Kidney (tissue), 14 donors: ENCODE measurements around the gene AIFM1. TPM values are rescaled to one million over a fixed set of nuclear protein-coding genes. Genes with fewer than 3 reads are reported as not detected.

Source experiments
- DNase-seq, 5 donors: peaks; one replicate each; pipeline ENCODE4 v3.0.0-alpha.2; 2013 to 2020
- FAIRE-seq: peaks from 2 replicates; lab custom pipeline; 2012; peaks lifted over from hg19 to GRCh38; lab: Jason Lieb, UNC
- H3K27ac ChIP-seq, 2 donors: one replicate each; pipeline ENCODE4 v1.7.0; 2013; ENCODE audit warnings: low read depth in 2 of 2, low read length in 2 of 2, inconsistent platforms in 1 of 2
- H3K27me3 ChIP-seq: one replicate; pipeline ENCODE4 v1.7.1; 2013; ENCODE audit warnings: low read length, inconsistent platforms; ENCODE audit not compliant: control insufficient read depth, insufficient read depth
- H3K36me3 ChIP-seq, 3 donors: one replicate each; pipeline versions ENCODE4 v1.7.0 to v1.7.1; 2013; ENCODE audit warnings: low read length in 3 of 3, control low read depth in 1 of 3, inconsistent platforms in 1 of 3; ENCODE audit not compliant: insufficient read depth in 3 of 3, control insufficient read depth in 2 of 3
- H3K4me1 ChIP-seq, 3 donors: one replicate each; pipeline versions ENCODE4 v1.7.0 to v1.7.1; 2013; ENCODE audit warnings: low read length in 3 of 3, inconsistent platforms in 1 of 3, low read depth in 1 of 3; ENCODE audit not compliant: control insufficient read depth in 2 of 3, insufficient read depth in 2 of 3
- H3K4me3 ChIP-seq, 3 donors: one replicate each; pipeline versions ENCODE4 v1.7.0 to v1.8.1; 2013; ENCODE audit warnings: low read length in 3 of 3, control low read depth in 1 of 3, inconsistent platforms in 1 of 3
- H3K9ac ChIP-seq, 3 donors: one replicate each; pipeline versions ENCODE4 v1.7.0 to v1.7.1; 2013; ENCODE audit warnings: low read length in 3 of 3, control low read depth in 1 of 3, inconsistent platforms in 1 of 3
- H3K9me3 ChIP-seq, 3 donors: one replicate each; pipeline versions ENCODE4 v1.7.0 to v1.7.1; 2013; ENCODE audit warnings: low read length in 3 of 3, control low read depth in 1 of 3, inconsistent platforms in 1 of 3; ENCODE audit not compliant: control insufficient read depth in 2 of 3, insufficient read depth in 1 of 3
- intact Hi-C: fragments of 100-400 bp; cut with DNase I; formaldehyde crosslinking; loops from one replicate; pipeline ENCODE4 v1.11.1; 2022
- polyA plus RNA-seq: library from polyadenylated mRNA; stranded (reverse); fragments of 350-450 nt; fragmentation: Illumina TruSeq; extraction: RNeasy Lipid Tissue Mini Kit (QIAGEN cat#74804); gene quantifications from one replicate; pipeline ENCODE4 v1.2.3, GENCODE V29; 2014; ENCODE audit warnings: low read depth, low replicate concordance; ENCODE audit not compliant: insufficient read depth
- total RNA-seq: library from RNA; stranded (reverse); fragmentation: NEBNext Ultra II Directional; extraction: Animal tissue kit (Norgen Biotek cat#: 25700); gene quantifications from one replicate; pipeline ENCODE4 v1.2.1, GENCODE V29; 2021
- TF ChIP-seq, protein P1 (sequence below): IDR thresholded peaks from 3 replicates; pipeline ENCODE4 v1.5.1; 2012; ENCODE audit warnings: mild to moderate bottlenecking, moderate library complexity, borderline replicate concordance; ENCODE audit not compliant: insufficient read depth; ENCODE audit errors: extremely low read depth
- donor health status: control.
- donor health status: control.
- donor health status: control.
- donor health status: control.
- donor health status: control.
- donor health status: DM: yes; HTN: yes; CAD: no.
- donor health status: Normal renal cell carcinoma (clear cell type).

Gene AIFM1
- total and polyA plus RNA-seq, 2 donors from 2014 or later = 55.0 to 255 TPM

DNA sequence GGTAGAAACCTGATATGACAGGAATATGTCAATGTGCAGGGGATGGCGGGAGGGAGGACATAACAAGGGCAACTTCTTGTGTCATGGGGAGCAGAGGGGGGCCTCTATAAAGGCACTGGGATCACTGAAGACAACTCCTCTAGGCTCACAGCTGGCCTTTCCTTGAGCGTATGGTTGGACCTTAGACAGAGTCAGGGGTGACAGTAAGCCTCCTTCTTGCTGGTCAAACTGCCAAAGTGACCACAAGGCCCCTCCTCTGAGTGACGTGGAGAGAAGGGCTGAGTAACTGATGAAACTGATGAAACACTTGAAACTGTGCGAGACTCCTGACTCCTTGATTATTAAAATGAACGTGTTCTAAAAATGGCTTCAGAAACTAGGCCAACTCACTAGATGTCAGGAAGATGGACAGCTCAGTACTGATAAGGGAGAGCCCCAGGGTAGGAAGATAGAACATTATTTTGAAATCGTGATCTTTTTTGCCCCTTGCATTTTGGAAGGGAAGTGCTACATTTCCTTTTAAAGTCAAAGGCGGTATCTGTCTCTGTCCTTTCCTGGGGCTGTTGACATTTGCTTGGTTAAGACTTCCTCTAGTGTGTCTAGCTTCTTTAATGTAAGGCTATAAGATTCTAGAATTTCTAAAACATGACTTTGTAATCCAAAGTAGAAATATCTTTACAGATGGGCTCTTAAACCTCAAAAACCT, 7.7 kb upstream of the AIFM1 start:
- Histone ChIP-seq H3K27ac (peak overlapping the region in 1 of 2 donors; percentile 77), H3K9ac (no peak overlapping the region), H3K9me3 (no peaks in the 10 kb centered on the region), H3K27me3 (no peaks in the 10 kb centered on the region), H3K4me1 (peaks cover 0 to 2% (median 0%) of the 10 kb centered on the region in 3 donors), H3K4me3 (no peak overlapping the region), H3K36me3 (no peaks in the 10 kb centered on the region)
- DNase-seq (peak in 1 of 5 donors; percentile 78), FAIRE-seq (no peak)
- intact Hi-C loops = no loop called here
- TF ChIP-seq, protein P1, sequence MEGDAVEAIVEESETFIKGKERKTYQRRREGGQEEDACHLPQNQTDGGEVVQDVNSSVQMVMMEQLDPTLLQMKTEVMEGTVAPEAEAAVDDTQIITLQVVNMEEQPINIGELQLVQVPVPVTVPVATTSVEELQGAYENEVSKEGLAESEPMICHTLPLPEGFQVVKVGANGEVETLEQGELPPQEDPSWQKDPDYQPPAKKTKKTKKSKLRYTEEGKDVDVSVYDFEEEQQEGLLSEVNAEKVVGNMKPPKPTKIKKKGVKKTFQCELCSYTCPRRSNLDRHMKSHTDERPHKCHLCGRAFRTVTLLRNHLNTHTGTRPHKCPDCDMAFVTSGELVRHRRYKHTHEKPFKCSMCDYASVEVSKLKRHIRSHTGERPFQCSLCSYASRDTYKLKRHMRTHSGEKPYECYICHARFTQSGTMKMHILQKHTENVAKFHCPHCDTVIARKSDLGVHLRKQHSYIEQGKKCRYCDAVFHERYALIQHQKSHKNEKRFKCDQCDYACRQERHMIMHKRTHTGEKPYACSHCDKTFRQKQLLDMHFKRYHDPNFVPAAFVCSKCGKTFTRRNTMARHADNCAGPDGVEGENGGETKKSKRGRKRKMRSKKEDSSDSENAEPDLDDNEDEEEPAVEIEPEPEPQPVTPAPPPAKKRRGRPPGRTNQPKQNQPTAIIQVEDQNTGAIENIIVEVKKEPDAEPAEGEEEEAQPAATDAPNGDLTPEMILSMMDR = no peak

DNA sequence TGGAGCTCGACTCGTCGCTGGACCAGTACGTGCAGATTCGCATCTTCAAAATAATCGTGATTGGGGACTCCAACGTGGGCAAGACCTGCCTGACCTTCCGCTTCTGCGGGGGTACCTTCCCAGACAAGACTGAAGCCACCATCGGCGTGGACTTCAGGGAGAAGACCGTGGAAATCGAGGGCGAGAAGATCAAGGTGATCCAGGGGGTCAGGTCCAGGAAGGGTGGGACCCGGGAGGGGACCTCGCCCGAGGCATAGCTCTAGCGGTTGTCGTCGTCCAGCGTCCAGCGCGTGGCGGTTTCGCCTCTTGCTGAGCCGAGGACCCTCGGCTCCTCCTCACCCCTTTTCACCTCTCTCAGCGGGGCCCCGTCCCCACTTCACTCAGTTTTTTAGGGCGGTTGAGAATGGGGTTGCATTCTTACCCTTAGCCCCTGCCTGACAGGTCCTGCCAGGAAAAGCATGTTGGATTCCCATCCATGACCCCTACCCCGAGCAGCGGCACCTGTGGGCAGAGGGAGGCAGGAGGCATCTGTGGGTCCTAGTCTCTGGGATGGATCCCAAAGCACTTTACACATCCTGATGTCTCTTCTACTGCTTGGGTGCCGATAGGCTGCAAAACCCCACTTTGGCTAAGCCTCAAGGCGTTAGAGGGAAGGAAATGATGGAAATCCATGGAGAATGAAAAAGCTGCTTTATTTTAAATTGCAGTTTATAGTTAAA, 6.6 kb upstream of the AIFM1 start:
- no peak for FAIRE-seq
- TF ChIP-seq, protein P1 = no peak
- DNase-seq = peak in 1 of 5 donors; percentile 74
- Histone ChIP-seq H3K36me3 (no peaks in the 10 kb centered on the region), H3K27me3 (no peaks in the 10 kb centered on the region), H3K4me3 (peak overlapping the region; percentile 20 to 52 (median 34)), H3K27ac (peak overlapping the region in 1 of 2 donors; percentile 54), H3K9me3 (no peaks in the 10 kb centered on the region), H3K9ac (no peak overlapping the region), H3K4me1 (peaks cover 0 to 2% (median 0%) of the 10 kb centered on the region in 3 donors)
- intact Hi-C loops = no loop called here

DNA sequence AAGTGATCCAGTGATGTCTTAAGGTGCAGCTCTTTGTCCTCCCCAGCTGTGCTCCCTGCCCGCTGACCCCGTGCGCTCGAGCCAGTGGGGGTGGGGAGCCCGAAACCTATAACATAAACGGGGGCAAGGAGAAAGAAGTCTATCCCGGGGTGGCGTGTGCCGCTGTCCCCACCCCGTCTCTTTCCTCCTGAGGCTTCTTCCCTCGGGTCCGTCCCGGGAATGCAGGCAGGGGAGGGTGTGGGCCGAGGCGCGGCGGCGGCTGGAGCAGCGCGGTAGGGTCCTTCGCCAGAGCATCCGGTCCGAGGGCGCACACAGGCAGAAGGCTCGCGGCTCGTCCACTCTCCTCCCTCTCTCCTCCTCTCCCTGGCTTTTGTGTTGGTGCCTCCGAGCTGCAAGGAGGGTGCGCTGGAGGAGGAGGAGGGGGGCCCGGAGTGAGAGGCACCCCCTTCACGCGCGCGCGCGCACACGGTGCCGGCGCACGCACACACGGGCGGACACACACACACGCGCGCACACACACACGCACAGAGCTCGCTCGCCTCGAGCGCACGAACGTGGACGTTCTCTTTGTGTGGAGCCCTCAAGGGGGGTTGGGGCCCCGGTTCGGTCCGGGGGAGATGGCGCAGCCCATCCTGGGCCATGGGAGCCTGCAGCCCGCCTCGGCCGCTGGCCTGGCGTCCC, 5.9 kb upstream of the AIFM1 start, which contains the start of gene RAB33A:
TSS of gene RAB33A (plus strand) at position 517 of the 681 bp plus-strand sequence. CDS start at position 618, 101 bp downstream.
- intact Hi-C loops = no loop called here
- no peak within 1 kb of the TSS for H3K9ac ChIP-seq

More for the DNA sequence above, 5.9 kb upstream of the AIFM1 start, which contains the start of gene RAB33A:
- FAIRE-seq (no peak), DNase-seq (peak; percentile 27 to 78 (median 40))
- no peaks in the 10 kb centered on the region for H3K27me3 ChIP-seq
- TF ChIP-seq, protein P1 = no peak
- H3K4me1 ChIP-seq = peaks cover 0 to 3% (median 0%) of the 10 kb centered on the region in 3 donors
- peak within 1 kb of the TSS in 1 of 2 donors; percentile 54 for H3K27ac ChIP-seq
- H3K9me3 ChIP-seq = no peaks in the 10 kb centered on the region
- H3K36me3 ChIP-seq = no peaks in the 10 kb centered on the region
- H3K4me3 ChIP-seq = peak within 1 kb of the TSS; percentile 20 to 52 (median 34)
